Measurements from ENCODE around the gene BTRC. TPM values are rescaled to one million over a fixed set of nuclear protein-coding genes. Genes with fewer than 3 reads are reported as not detected.
A peak's percentile ranks its signal among the peaks of the same experiment; 100 is the strongest.

BTRC gene
- polyA plus RNA-seq, 2 of the 4 experiments (the other 2 are of a cell fraction) = 8.0 to 23.1 TPM

DNA sequence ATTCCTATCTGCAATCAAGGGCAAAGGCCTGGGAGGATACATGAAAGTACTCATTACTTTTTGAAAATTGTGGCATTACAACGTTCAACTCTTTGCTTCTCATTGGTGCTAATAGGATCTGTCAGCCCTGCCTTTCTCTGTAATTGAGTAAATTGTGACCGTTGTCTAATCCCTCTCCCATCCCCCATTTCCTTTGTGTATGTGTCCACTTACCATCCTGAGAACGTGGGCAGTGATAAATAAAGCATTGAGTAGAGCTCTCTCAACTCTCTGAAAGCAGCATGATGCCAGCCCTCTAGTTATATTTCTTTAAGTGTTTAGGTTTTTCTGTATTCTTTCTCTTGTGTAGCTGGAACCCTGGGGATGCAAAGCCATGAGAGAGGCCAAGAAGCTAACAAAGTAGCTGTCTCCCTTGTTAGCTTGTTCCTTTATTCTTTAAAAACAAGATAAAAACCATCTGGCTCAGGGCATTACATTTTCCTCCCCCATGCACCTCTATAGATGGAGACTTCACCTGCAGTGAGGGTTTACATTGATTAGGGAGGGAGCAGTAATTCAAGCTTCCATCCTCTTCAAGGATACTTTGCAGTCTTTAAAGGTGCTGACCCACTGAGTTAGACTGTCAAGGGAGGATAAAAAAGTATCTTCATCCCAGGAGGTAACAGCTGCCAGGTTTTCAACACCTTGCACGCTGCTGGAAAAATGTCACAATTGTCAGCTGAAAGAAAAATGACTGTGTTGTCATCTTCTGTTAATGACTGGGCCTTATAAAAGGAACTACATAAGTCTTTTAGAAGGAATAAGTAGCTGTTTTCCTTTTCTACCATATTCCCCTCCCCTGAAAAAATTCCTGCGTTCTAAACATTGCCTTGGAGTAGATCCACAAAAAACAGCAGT lies 112.3 kb downstream of the BTRC start:
- WGBS (ENCODE audit: missing lambda C conversion rate) = 74% methylated on average over 5 of the region's 5 CpGs
- ChIA-PET POLR2A (interaction anchor here (0.6 to 1.0 kb wide), 3 partner anchors 10 to 121 kb away, joined by 3 to 4 read pairs (median 3); no protein-coding TSS in a partner anchor), CTCF (interaction anchor here (0.6 to 8.7 kb wide), 52 partner anchors 12 to 1017 kb away, joined by 3 to 87 read pairs (median 4); no protein-coding TSS in a partner anchor)
- no peaks in the 10 kb centered on the region for H3K4me1 ChIP-seq
- H3K4me3 ChIP-seq = no peak overlapping the region
- no peak overlapping the region for H3K27ac ChIP-seq
- H3K9me3 ChIP-seq = no peaks in the 10 kb centered on the region
- ATAC-seq (no peak), FAIRE-seq (no peak), DNase-seq (ENCODE audit: low read depth in 1 of 2, low spot score in 1 of 2) (no peak)
- TF ChIP-seq PHF8 (IDR thresholded peaks at IDR 0.05; ENCODE audit: borderline replicate concordance, low read depth) = no peak
- no peak for TF ChIP-seq EP300 (IDR thresholded peaks at IDR 0.05)
- TF ChIP-seq CBX2 (IDR thresholded peaks at IDR 0.05; ENCODE audit: borderline replicate concordance, low read depth) = no peak
- TF ChIP-seq, protein P1, sequence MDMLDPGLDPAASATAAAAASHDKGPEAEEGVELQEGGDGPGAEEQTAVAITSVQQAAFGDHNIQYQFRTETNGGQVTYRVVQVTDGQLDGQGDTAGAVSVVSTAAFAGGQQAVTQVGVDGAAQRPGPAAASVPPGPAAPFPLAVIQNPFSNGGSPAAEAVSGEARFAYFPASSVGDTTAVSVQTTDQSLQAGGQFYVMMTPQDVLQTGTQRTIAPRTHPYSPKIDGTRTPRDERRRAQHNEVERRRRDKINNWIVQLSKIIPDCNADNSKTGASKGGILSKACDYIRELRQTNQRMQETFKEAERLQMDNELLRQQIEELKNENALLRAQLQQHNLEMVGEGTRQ (IDR thresholded peaks at IDR 0.05) = no peak
- TF ChIP-seq, protein P2, sequence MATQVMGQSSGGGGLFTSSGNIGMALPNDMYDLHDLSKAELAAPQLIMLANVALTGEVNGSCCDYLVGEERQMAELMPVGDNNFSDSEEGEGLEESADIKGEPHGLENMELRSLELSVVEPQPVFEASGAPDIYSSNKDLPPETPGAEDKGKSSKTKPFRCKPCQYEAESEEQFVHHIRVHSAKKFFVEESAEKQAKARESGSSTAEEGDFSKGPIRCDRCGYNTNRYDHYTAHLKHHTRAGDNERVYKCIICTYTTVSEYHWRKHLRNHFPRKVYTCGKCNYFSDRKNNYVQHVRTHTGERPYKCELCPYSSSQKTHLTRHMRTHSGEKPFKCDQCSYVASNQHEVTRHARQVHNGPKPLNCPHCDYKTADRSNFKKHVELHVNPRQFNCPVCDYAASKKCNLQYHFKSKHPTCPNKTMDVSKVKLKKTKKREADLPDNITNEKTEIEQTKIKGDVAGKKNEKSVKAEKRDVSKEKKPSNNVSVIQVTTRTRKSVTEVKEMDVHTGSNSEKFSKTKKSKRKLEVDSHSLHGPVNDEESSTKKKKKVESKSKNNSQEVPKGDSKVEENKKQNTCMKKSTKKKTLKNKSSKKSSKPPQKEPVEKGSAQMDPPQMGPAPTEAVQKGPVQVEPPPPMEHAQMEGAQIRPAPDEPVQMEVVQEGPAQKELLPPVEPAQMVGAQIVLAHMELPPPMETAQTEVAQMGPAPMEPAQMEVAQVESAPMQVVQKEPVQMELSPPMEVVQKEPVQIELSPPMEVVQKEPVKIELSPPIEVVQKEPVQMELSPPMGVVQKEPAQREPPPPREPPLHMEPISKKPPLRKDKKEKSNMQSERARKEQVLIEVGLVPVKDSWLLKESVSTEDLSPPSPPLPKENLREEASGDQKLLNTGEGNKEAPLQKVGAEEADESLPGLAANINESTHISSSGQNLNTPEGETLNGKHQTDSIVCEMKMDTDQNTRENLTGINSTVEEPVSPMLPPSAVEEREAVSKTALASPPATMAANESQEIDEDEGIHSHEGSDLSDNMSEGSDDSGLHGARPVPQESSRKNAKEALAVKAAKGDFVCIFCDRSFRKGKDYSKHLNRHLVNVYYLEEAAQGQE (IDR thresholded peaks at IDR 0.05) = no peak
- no peak for TF ChIP-seq ZNF302 (CRISPR knock-in tag; IDR thresholded peaks at IDR 0.05)
- TF ChIP-seq ZFP36 (IDR thresholded peaks at IDR 0.05; ENCODE audit: borderline replicate concordance, partially characterized antibody) = no peak
- TF ChIP-seq KDM1A (IDR thresholded peaks at IDR 0.05; ENCODE audit: low read depth) = no peak
- no peak for TF ChIP-seq FOXS1 (CRISPR knock-in tag; IDR thresholded peaks at IDR 0.05)
- TF ChIP-seq HOXA7 (CRISPR knock-in tag; IDR thresholded peaks at IDR 0.05) = no peak
- TF ChIP-seq RAD21 (conservative IDR thresholded peaks at IDR 0.05 in 1 of 2, IDR thresholded peaks at IDR 0.05 in 1 of 2) = no peak
- no peak for TF ChIP-seq POLR2AphosphoS2 (conservative IDR thresholded peaks at IDR 0.05; ENCODE audit: low read length)
- TF ChIP-seq MAZ (IDR thresholded peaks at IDR 0.05; ENCODE audit: borderline replicate concordance, low read depth, low read length) = no peak
- TF ChIP-seq SREBF2 (IDR thresholded peaks at IDR 0.05) = no peak
- no peak for TF ChIP-seq MAFK (IDR thresholded peaks at IDR 0.05; ENCODE audit: partially characterized antibody)
- TF ChIP-seq, protein P3, sequence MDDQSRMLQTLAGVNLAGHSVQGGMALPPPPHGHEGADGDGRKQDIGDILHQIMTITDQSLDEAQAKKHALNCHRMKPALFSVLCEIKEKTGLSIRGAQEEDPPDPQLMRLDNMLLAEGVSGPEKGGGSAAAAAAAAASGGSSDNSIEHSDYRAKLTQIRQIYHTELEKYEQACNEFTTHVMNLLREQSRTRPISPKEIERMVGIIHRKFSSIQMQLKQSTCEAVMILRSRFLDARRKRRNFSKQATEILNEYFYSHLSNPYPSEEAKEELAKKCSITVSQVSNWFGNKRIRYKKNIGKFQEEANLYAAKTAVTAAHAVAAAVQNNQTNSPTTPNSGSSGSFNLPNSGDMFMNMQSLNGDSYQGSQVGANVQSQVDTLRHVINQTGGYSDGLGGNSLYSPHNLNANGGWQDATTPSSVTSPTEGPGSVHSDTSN (IDR thresholded peaks at IDR 0.05) = no peak
- TF ChIP-seq, protein P4, sequence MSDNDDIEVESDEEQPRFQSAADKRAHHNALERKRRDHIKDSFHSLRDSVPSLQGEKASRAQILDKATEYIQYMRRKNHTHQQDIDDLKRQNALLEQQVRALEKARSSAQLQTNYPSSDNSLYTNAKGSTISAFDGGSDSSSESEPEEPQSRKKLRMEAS (IDR thresholded peaks at IDR 0.05) = no peak
- TF ChIP-seq RCOR1 (IDR thresholded peaks at IDR 0.05; ENCODE audit: low read depth, low read length) = no peak
- H3K4me2 ChIP-seq = no peak overlapping the region

DNA sequence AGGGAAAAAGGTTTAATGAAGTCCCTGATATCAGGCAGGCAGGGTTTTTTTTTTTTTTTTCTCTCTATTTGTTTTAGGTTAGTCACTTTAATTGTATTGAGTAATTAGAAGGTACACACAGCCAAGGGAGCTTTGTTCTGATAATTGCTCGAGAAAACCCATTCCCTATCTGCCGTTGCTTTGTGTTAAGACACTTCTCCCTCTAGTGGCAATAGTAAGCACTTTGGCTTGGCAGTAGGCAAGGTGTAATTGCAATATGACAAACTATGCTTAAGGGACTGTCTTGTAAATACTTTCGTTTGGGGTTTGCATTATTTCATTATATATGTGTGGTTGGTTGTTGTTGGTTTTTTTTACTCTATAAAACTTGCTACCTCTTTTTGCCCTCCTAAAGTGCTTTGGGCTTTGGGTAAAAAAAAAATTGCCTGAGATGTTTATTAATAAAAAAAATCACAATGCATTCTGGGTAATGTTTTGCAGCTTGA lies 113.4 kb downstream of the BTRC start:
- ChIA-PET POLR2A (interaction anchor here (0.6 to 1.0 kb wide), 2 partner anchors 11 to 105 kb away, joined by 3 to 4 read pairs; no protein-coding TSS in a partner anchor), CTCF (interaction anchor here (0.5 to 8.7 kb wide), 68 partner anchors 11 to 1018 kb away, joined by 3 to 87 read pairs (median 4); no protein-coding TSS in a partner anchor)
- H3K9me3 ChIP-seq = no peaks in the 10 kb centered on the region
- H3K27ac ChIP-seq = no peak overlapping the region
- peak; percentile 69 to 76 for DNase-seq (ENCODE audit: low read depth in 1 of 2, low spot score in 1 of 2)
- no peak overlapping the region for H3K4me3 ChIP-seq
- no peaks in the 10 kb centered on the region for H3K4me1 ChIP-seq
- ATAC-seq = peak; percentile 87 to 89
- H3K4me2 ChIP-seq = peak overlapping the region; percentile 53
- FAIRE-seq = peak; percentile 72
- TF ChIP-seq, protein P5, sequence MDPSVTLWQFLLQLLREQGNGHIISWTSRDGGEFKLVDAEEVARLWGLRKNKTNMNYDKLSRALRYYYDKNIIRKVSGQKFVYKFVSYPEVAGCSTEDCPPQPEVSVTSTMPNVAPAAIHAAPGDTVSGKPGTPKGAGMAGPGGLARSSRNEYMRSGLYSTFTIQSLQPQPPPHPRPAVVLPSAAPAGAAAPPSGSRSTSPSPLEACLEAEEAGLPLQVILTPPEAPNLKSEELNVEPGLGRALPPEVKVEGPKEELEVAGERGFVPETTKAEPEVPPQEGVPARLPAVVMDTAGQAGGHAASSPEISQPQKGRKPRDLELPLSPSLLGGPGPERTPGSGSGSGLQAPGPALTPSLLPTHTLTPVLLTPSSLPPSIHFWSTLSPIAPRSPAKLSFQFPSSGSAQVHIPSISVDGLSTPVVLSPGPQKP (IDR thresholded peaks at IDR 0.05; ENCODE audit: low read depth, low read length) = no peak
- TF ChIP-seq RAD21 (conservative IDR thresholded peaks at IDR 0.05 in 1 of 2, IDR thresholded peaks at IDR 0.05 in 1 of 2) (peak; percentile 46 to 62; a peak in 4 of 5 replicates), SMC3 (IDR thresholded peaks at IDR 0.05) (peak; percentile 66; the same call in 2 of the 3 replicates)
- TF ChIP-seq, protein P6, sequence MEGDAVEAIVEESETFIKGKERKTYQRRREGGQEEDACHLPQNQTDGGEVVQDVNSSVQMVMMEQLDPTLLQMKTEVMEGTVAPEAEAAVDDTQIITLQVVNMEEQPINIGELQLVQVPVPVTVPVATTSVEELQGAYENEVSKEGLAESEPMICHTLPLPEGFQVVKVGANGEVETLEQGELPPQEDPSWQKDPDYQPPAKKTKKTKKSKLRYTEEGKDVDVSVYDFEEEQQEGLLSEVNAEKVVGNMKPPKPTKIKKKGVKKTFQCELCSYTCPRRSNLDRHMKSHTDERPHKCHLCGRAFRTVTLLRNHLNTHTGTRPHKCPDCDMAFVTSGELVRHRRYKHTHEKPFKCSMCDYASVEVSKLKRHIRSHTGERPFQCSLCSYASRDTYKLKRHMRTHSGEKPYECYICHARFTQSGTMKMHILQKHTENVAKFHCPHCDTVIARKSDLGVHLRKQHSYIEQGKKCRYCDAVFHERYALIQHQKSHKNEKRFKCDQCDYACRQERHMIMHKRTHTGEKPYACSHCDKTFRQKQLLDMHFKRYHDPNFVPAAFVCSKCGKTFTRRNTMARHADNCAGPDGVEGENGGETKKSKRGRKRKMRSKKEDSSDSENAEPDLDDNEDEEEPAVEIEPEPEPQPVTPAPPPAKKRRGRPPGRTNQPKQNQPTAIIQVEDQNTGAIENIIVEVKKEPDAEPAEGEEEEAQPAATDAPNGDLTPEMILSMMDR (IDR thresholded peaks at IDR 0.05) = peak; percentile 71
- 2% methylated on average over 3 of the region's 3 CpGs for WGBS (ENCODE audit: missing lambda C conversion rate)

Measured in A549 (cell line).